GM12878 (cell line): Measurements from ENCODE around the gene MED1. TPM values are rescaled to one million over a fixed set of nuclear protein-coding genes. Genes with fewer than 3 reads are reported as not detected.

ENCODE experiments used
- ATAC-seq: fragments of 200-7000 bp; cut with Tn5 transposase; 3 replicates; pipeline ENCODE4 v1.9.1; 2020; ENCODE audit warnings: mild to moderate bottlenecking, moderate library complexity
- BruUV-seq: library from RNA; stranded (reverse); fragments of 400-500 nt; replicated peaks from 2 replicates; lab custom pipeline; 2021; lab: Mats Ljungman, UMichigan
- CTCF ChIA-PET: fragments of 300-600 bp; sonication (Branson Sonifier 250); formaldehyde crosslinking; extraction: SDS; loops from one replicate; lab custom pipeline; 2021; ENCODE audit warnings: inconsistent platforms; lab: Yijun Ruan, JAX
- POLR2A ChIA-PET: fragments of 350-600 bp; formaldehyde crosslinking; extraction: SDS; loops from one replicate; lab custom pipeline; 2021; ENCODE audit warnings: inconsistent platforms; lab: Charles Lee
- RAD21 ChIA-PET: fragments of 300-600 bp; sonication (Branson Sonifier 250); formaldehyde crosslinking; loops from one replicate; lab custom pipeline; 2023; ENCODE audit warnings: antibody characterized with exemption; ENCODE audit not compliant: unreplicated experiment; lab: Charles Lee
- SMC1A ChIA-PET: fragments of 300-600 bp; sonication (Branson Sonifier 250); formaldehyde crosslinking; loops from one replicate; lab custom pipeline; 2023; ENCODE audit not compliant: unreplicated experiment, uncharacterized antibody; lab: Charles Lee
- DNase-seq: peaks from one replicate; pipeline ENCODE4 v3.0.0-alpha.2; 2011; ENCODE audit warnings: low read depth, low spot score
- FAIRE-seq: peaks from 3 replicates; lab custom pipeline; 2011; peaks lifted over from hg19 to GRCh38; lab: Jason Lieb, UNC
- H2AFZ ChIP-seq: 2 replicates; pipeline ENCODE4 v1.6.0; 2011; ENCODE audit warnings: low read depth, low read length, control low read depth; ENCODE audit not compliant: control insufficient read depth
- H3K27ac ChIP-seq: 2 replicates; pipeline ENCODE4 v1.5.1; 2011; ENCODE audit warnings: control low read depth; ENCODE audit not compliant: control insufficient read depth, insufficient read depth
- H3K27me3 ChIP-seq, 2 experiments: replicated peaks in 1 of 2; 2 replicates each; pipeline versions ENCODE4 v1.6.0 to v1.6.1; 2011; ENCODE audit warnings: low read length in 1 of 2; ENCODE audit not compliant: control insufficient read depth in 2 of 2, insufficient read depth in 2 of 2
- H3K36me3 ChIP-seq, 2 experiments: 2 replicates each; pipeline ENCODE4 v1.5.1; 2011; ENCODE audit warnings: low read length in 1 of 2; ENCODE audit not compliant: control insufficient read depth in 2 of 2, insufficient read depth in 2 of 2
- H3K4me1 ChIP-seq: 2 replicates; pipeline ENCODE4 v1.6.1; 2011; ENCODE audit warnings: mild to moderate bottlenecking, low read length, moderate library complexity, mixed read lengths; ENCODE audit not compliant: control insufficient read depth, insufficient read depth
- H3K4me2 ChIP-seq: 2 replicates; pipeline ENCODE4 v1.6.0; 2011; ENCODE audit warnings: control low read depth; ENCODE audit not compliant: control insufficient read depth, insufficient read depth
- H3K4me3 ChIP-seq: fragments of 200-600 bp; sonication (generic); 2 replicates; pipeline ENCODE4 v1.5.1; 2016
- H3K79me2 ChIP-seq: 2 replicates; pipeline ENCODE4 v1.6.0; 2011; ENCODE audit warnings: low read length; ENCODE audit not compliant: control insufficient read depth, insufficient read depth
- H3K9ac ChIP-seq: 2 replicates; pipeline ENCODE4 v1.8.0; 2011; ENCODE audit warnings: low read length, control low read depth, mixed read lengths; ENCODE audit not compliant: control insufficient read depth, insufficient read depth
- H3K9me3 ChIP-seq: replicated peaks from 3 replicates; pipeline ENCODE4 v1.5.1; 2011; ENCODE audit warnings: mild to moderate bottlenecking, low read length; ENCODE audit not compliant: control insufficient read depth, insufficient read depth
- H4K20me1 ChIP-seq: 2 replicates; pipeline ENCODE4 v1.6.0; 2011; ENCODE audit not compliant: control insufficient read depth, insufficient read depth
- BMI1 ChIP-seq: fragments of 450-650 bp; IDR thresholded peaks from 2 replicates; pipeline ENCODE4 v1.6.1; 2016; ENCODE audit warnings: mild to moderate bottlenecking, moderate library complexity, borderline replicate concordance
- CUX1 ChIP-seq: IDR thresholded peaks from 2 replicates; pipeline ENCODE4 v1.6.1; 2012; ENCODE audit warnings: improper control_type of control experiment, low read depth, low read length; ENCODE audit not compliant: insufficient replicate concordance
- EZH2 ChIP-seq: IDR thresholded peaks from 2 replicates; pipeline ENCODE4 v1.6.1; 2012; ENCODE audit warnings: low read depth, mild to moderate bottlenecking, control low read depth, inconsistent platforms, low read length, borderline replicate concordance; ENCODE audit not compliant: control insufficient read depth
- FOXM1 ChIP-seq: IDR thresholded peaks from 2 replicates; pipeline ENCODE4 v1.6.1; 2012; ENCODE audit warnings: low read depth, mild to moderate bottlenecking, inconsistent platforms, low read length, moderate library complexity
- HDAC6 ChIP-seq: fragments of 200-600 bp; sonication (generic); IDR thresholded peaks from one replicate; pipeline ENCODE4 v1.8.0; 2017; ENCODE audit warnings: antibody characterized with exemption; ENCODE audit not compliant: unreplicated experiment
- HDGF ChIP-seq: fragments of 450-650 bp; IDR thresholded peaks from 2 replicates; pipeline ENCODE4 v1.6.1; 2016; ENCODE audit warnings: antibody characterized with exemption
- KAT2A ChIP-seq: conservative IDR thresholded peaks from 2 replicates; pipeline ENCODE4 v1.6.1; 2011; ENCODE audit warnings: low read depth, low read length; ENCODE audit not compliant: control insufficient read depth
- PAX8 ChIP-seq: fragments of 450-650 bp; IDR thresholded peaks from 2 replicates; pipeline ENCODE4 v1.6.1; 2017; ENCODE audit warnings: mild to moderate bottlenecking, moderate library complexity
- SMC3 ChIP-seq: IDR thresholded peaks from 2 replicates; pipeline ENCODE4 v1.6.1; 2011; ENCODE audit warnings: low read length, improper control_type of control experiment, borderline replicate concordance
- STAT3 ChIP-seq: IDR thresholded peaks from 2 replicates; pipeline ENCODE4 v1.6.1; 2011; ENCODE audit warnings: low read depth, low read length, improper control_type of control experiment
- ZNF207 ChIP-seq: fragments of 450-650 bp; IDR thresholded peaks from 2 replicates; pipeline ENCODE4 v1.6.1; 2014; ENCODE audit warnings: antibody characterized with exemption, mild to moderate bottlenecking, borderline replicate concordance
- WGBS: methylation state at CpG from one replicate; pipeline ENCODE4 v1.1.6; 2016; ENCODE audit warnings: low lambda C conversion rate; ENCODE audit not compliant: insufficient replicate concordance, insufficient coverage; ENCODE audit errors: missing lambda C conversion rate; 5-methylcytosine and 5-hydroxymethylcytosine counted together
- in situ Hi-C: fragments of 300-500 bp; cut with MboI; formaldehyde crosslinking; loops from 9 replicates; pipeline ENCODE4 v1.14.3; 2018; ENCODE audit warnings: mixed read lengths
- intact Hi-C: fragments of 100-400 bp; cut with micrococcal nuclease; formaldehyde crosslinking; loops from one replicate; pipeline ENCODE4 v1.14.2; 2022; ENCODE audit not compliant: unreplicated experiment
- polyA plus RNA-seq, 11 experiments: library from polyadenylated mRNA; depleted of rRNA in 4 of 11; unstranded in 6 of 11; stranded (reverse) in 5 of 11; fragments of >200 nt; fragmentation: Nextera tagmentation in 4 of 11; fragmentation: Illumina TruSeq in 1 of 11; extraction: Ambion mirVana in 4 of 11; extraction: Trizol in 1 of 11; gene quantifications; 1 replicate in 1 of 11; 2 replicates in 10 of 11; pipeline versions ENCODE4 v1.2.1 to v1.2.3, GENCODE V29; 2011 to 2016; ENCODE audit warnings: inconsistent platforms in 2 of 11, missing spikeins in 2 of 11, low read depth in 1 of 11
- total RNA-seq, 4 experiments: library from RNA; depleted of rRNA in 3 of 4; stranded (reverse); fragments of >200 nt in 3 of 4; fragmentation: Illumina TruSeq in 1 of 4; extraction: Trizol in 1 of 4; gene quantifications; 2 replicates each; pipeline versions ENCODE4 v1.2.1 to v1.2.3, GENCODE V29; 2013 to 2021
- TF ChIP-seq, protein P1 (sequence below): fragments of 450-650 bp; IDR thresholded peaks from 2 replicates; pipeline ENCODE4 v1.6.1; 2017; ENCODE audit warnings: mild to moderate bottlenecking, moderate library complexity
- TF ChIP-seq, protein P2 (sequence below): fragments of 450-650 bp; IDR thresholded peaks from 2 replicates; pipeline ENCODE4 v1.6.1; 2016; ENCODE audit warnings: mild to moderate bottlenecking

MED1 gene
- total and polyA plus RNA-seq, 10 of the 15 experiments (the other 5 are each of a cell fraction or from before 2014, with no cell fraction given): 8.7 to 50.1 (median 30.1) TPM

DNA sequence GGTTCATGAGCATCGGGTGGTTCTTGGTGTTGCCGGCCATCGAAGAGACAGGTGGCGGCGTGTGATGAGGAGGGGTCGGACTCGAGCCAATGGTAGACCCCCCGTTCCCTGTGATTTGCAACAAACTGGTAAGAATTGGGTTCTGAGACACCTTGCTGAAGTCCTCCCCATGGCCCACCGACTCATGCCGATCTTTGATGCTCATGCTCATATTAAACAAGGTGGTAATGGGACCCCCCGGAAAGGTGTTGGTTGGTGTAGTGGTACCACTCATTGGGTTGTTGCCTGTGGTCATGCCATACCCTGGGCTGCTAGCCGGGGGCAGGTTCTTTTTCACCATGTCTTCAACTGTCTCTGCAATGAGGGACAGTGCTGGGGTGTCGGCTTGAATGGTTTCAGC lies 40.8 kb downstream of the MED1 start:
- in situ Hi-C loops: no loop called here
- H3K4me1 ChIP-seq: no peaks in the 10 kb centered on the region
- no peak overlapping the region for H3K4me3 ChIP-seq
- ChIA-PET POLR2A (no interaction called here), CTCF (interaction anchor here (0.8 kb wide), 1 partner anchor 11 kb away, joined by 3 read pairs; no protein-coding TSS in a partner anchor), SMC1A (no interaction called here), RAD21 (no interaction called here)
- intact Hi-C loops: no loop called here
- H3K27ac ChIP-seq: no peak overlapping the region
- H3K79me2 ChIP-seq: no peaks in the 10 kb centered on the region
- H3K9ac ChIP-seq: no peak overlapping the region
- peaks cover 24 to 43% of the 10 kb centered on the region in 2 experiments; a peak in 3 of 4 replicates for H3K36me3 ChIP-seq
- H3K4me2 ChIP-seq: no peak overlapping the region
- no peaks in the 10 kb centered on the region for H3K27me3 ChIP-seq
- H2AFZ ChIP-seq: no peak overlapping the region
- no peaks in the 10 kb centered on the region for H3K9me3 ChIP-seq
- no peaks in the 10 kb centered on the region for H4K20me1 ChIP-seq
- BruUV-seq: no TSS peak
- no peak for TF ChIP-seq EZH2
- TF ChIP-seq PAX8: no peak
- no peak for TF ChIP-seq CUX1
- no peak for TF ChIP-seq BMI1
- TF ChIP-seq, protein P1, sequence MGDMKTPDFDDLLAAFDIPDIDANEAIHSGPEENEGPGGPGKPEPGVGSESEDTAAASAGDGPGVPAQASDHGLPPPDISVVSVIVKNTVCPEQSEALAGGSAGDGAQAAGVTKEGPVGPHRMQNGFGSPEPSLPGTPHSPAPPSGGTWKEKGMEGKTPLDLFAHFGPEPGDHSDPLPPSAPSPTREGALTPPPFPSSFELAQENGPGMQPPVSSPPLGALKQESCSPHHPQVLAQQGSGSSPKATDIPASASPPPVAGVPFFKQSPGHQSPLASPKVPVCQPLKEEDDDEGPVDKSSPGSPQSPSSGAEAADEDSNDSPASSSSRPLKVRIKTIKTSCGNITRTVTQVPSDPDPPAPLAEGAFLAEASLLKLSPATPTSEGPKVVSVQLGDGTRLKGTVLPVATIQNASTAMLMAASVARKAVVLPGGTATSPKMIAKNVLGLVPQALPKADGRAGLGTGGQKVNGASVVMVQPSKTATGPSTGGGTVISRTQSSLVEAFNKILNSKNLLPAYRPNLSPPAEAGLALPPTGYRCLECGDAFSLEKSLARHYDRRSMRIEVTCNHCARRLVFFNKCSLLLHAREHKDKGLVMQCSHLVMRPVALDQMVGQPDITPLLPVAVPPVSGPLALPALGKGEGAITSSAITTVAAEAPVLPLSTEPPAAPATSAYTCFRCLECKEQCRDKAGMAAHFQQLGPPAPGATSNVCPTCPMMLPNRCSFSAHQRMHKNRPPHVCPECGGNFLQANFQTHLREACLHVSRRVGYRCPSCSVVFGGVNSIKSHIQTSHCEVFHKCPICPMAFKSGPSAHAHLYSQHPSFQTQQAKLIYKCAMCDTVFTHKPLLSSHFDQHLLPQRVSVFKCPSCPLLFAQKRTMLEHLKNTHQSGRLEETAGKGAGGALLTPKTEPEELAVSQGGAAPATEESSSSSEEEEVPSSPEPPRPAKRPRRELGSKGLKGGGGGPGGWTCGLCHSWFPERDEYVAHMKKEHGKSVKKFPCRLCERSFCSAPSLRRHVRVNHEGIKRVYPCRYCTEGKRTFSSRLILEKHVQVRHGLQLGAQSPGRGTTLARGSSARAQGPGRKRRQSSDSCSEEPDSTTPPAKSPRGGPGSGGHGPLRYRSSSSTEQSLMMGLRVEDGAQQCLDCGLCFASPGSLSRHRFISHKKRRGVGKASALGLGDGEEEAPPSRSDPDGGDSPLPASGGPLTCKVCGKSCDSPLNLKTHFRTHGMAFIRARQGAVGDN: no peak
- TF ChIP-seq HDAC6: no peak
- no peak for TF ChIP-seq KAT2A
- no peak for TF ChIP-seq FOXM1
- TF ChIP-seq SMC3: no peak
- TF ChIP-seq ZNF207: no peak
- no peak for TF ChIP-seq STAT3
- TF ChIP-seq HDGF: no peak
- TF ChIP-seq, protein P2, sequence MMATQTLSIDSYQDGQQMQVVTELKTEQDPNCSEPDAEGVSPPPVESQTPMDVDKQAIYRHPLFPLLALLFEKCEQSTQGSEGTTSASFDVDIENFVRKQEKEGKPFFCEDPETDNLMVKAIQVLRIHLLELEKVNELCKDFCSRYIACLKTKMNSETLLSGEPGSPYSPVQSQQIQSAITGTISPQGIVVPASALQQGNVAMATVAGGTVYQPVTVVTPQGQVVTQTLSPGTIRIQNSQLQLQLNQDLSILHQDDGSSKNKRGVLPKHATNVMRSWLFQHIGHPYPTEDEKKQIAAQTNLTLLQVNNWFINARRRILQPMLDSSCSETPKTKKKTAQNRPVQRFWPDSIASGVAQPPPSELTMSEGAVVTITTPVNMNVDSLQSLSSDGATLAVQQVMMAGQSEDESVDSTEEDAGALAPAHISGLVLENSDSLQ: no peak
- ATAC-seq (no peak), DNase-seq (no peak), FAIRE-seq (no peak)
- 92% methylated on average over 13 of the region's 13 CpGs for WGBS
